ENCODE data around the gene OR2AT4.
A peak's percentile ranks its signal among the peaks of the same experiment; 100 is the strongest.

OR2AT4 gene

GRCh38 chr11:75031771-75032549 lies 64.7 kb downstream of the OR2AT4 start:
- H3K4me3 ChIP-seq (ENCODE audit: low read depth, low read length): no peak overlapping the region
- peak; percentile 56 for DNase-seq (ENCODE audit: low read depth, low spot score)
- in situ Hi-C loops (cut with HindIII; ENCODE audit: low sequenced_read_pairs): no loop called here
- TF ChIP-seq CTCF (IDR thresholded peaks at IDR 0.05; ENCODE audit: low read depth, low read length): peak; percentile 83
